Measurements from ENCODE around the gene FMN1.

Gene FMN1

GRCh38 chr15:32716216-32716914 lies 478.1 kb downstream of the FMN1 start:
- FAIRE-seq: no peak

Measured in A204.1 (cell line).